GM19328 (cell line): Measurements from ENCODE around the gene DLGAP1.
"Not testable (repeated sequence)": the region's sequence is repeated elsewhere in the genome, so short reads cannot be mapped to it uniquely, and the experiment has no call there.

ENCODE experiments used
- ATAC-seq: cut with Tn5 transposase; IDR thresholded peaks from one replicate; pipeline ENCODE4 v1.9.1; 2021; ENCODE audit warnings: mild to moderate bottlenecking, moderate library complexity; ENCODE audit not compliant: unreplicated experiment

The DLGAP1 gene

DNA sequence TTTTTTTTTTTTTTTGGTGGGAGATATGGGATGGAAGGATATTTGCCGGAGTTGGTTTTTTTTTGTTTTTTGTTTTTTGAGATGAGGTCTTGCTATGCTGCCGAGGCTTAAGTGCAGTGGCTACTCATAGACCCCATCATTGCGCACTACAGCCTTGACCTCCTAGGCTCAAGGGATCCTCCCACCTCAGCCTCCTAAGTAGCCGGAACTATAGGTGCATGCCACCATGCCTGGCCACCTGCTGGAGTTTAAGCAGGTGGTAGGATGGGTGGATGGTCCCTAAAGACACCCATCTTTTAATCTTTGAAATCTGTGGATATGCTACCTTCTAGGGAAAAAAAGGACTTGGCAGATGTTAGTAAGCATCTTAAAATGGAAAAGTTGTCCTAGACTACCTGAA is 835.4 kb downstream of the DLGAP1 start:
- no peak for ATAC-seq

DNA sequence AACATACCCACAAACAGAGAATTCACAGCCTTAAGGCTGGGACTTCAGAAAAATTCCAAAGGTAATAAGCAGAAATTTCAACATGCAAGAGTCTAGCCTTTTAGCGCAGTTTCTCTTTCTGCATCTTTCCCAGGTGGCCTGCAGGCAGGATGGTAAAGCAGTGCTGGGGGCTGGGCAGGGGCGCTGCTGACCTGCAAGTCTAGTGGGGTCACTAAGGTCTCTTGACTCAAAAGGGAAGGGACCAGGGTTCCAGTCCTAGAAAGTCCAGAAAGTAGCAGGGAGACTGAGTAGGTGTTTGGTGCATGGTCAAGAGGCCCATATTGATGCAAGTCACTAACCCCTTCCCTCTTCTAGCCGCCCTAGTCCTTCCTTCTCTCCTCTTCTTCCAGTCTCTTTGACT is 835.9 kb downstream of the DLGAP1 start:
- no peak for ATAC-seq

DNA sequence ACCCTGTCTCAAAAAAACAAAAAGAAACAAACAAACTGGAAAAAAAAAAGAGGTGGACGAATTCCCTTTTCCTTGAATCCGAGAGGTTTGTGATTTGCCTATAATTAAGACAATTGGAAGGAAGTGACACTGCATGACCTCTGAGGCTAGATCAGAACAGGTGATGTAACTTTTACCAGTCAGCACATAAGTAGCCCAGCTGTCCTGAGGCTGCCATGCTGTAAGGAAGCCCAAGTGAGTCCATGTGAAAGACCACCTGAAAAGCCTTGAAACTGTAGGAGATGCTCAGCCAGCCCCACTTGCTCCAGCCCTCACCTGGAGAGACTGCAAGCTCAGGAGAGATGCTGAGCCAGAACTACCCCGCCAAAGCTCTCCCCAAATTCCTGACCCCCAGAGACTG is 838.4 kb downstream of the DLGAP1 start:
- ATAC-seq: no peak

DNA sequence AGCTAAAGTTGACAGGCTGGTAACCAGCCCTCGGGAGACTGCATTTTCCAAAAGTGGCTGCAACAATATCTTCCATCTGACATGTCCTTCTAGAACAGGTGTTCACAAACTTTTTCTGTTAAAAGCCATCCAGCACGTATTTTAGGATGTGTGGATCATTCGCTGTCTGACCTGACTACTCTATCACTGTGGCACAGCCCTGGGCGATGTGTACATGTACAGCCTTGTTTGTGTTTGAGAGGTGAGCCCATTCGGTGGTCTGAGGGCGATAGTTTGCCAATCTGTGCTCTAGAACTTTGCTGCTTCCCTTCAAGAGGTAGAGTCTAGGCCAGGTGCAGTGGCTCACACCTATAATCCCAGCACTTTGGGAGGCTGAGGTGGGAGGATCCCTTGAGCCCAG is 839.0 kb downstream of the DLGAP1 start:
- no peak for ATAC-seq

DNA sequence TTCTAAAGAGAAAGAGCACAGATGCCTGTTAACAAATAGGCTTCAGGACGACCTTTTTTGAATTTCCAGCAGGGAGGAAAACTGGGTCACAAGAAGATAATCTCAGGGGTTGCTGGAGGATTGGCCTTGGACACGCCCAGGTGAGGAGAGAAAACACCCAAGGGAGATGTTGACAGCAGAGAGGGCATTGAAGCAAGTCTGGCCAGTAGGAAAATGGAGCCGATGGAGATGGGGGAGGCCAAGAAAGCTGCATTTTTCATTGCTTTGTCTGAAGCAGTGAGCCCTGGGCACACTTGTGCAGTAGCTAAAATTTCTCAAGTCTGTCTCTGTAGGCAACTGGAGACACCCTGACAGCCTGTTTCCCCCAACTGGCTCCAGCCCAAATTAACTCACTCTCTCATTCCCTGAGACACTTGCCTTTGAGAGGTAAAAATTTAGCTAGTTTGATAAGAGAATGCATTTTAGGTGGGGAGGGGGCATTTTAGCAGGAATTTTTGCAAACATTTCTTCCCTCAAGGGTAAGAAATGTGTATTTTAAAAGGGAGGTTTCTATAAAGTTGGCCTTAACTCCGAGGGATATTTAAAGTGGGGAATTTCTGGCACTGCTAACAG is 839.6 kb downstream of the DLGAP1 start:
- no peak for ATAC-seq

DNA sequence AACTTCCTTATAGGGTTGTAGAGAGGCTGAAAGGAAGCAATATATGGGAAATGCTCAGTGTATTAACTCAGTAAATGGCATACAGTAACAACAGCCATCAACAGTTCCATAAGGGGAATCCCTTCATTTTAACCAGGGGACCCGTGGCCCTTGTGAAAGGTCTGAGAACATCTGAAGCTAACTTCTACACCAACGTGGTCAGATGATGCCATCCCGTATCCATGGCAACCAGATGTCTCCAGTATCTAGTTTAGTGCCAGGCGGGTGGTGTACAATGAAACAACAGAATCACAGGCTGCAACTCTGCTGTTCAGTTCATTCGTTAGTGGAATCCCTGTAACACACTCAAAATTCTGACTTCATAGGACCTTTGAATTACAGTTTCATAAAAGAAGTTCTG is 842.8 kb downstream of the DLGAP1 start:
- no peak for ATAC-seq

DNA sequence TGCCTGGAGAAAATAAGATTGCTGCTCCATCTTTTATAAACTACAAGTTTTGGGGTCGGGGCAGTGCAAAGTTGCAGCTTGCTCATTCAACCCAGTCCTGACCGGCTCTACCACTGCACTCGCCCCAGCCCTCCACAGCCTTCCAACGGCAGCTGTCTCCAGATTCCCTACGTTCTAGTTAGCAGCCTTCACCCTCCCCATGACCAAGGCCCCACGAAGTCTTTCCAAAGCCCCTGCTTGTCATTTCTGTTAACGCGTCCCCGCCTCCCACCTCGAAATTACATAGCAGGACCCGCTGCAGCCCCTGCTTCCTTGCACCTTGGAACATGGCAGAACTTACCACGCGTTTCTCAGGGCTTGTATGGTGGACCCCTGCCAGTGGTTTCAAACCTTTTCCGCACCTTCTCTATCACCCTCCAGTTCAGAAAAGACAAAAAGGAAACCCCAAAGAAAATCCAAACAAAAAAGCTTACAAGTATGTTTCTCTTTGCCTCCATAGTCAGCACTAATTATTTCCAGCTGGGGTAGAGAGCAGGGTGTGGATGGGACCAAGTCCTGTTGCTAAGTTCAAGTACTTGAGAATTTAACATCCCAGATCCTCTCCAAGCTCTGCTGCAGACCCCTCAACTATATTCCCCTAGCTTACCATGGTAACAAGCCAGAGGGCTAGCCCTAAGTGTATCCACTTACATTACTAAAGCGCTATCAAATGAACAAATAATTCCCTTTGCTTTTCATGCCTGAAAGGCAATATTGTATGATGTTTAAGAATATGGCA is 843.6 kb downstream of the DLGAP1 start:
- no peak for ATAC-seq

DNA sequence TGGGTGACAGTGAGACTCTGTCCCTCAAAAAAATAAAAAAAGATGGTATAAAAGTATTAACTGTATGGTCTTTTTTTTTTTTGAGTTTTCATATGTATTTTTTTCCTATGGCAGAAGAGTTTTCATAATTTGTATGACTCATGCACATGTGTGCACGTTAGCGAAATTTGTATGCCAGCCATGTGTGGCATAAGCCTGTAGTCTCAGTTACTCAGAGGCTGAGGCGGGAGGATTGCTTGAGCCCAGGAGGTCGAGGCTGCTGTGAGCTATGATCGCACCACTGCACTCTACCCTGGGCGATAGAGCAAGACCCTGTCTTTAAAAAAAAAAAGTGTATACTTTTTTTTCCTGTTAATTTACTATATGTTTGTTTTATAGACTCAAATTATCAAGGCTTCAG is 844.3 kb downstream of the DLGAP1 start:
- ATAC-seq: no peak

DNA sequence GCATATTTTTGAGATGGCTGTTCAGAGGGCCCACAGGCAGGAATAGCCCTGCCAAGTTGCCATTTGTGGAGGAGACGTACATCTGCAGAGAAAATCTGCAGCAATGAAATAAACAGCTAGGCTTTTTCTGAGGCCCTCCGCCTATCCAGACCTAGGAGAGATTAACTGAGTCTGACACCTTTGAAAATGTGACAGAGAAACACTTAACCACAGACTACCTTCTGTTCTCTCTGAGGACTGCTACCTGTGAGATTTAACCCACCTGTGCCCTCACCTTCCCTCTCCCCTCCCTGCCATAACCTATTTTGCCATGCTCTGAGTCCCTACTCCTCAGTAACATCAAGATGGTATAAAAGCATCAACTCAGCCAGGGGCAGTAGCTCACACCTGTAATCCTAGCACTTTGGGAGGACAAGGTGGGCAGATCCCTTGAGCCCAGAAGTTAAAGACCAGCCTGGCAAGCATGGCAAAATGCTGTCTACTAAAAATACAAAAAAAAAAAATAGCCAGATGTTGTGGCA is 844.9 kb downstream of the DLGAP1 start:
- no peak for ATAC-seq

DNA sequence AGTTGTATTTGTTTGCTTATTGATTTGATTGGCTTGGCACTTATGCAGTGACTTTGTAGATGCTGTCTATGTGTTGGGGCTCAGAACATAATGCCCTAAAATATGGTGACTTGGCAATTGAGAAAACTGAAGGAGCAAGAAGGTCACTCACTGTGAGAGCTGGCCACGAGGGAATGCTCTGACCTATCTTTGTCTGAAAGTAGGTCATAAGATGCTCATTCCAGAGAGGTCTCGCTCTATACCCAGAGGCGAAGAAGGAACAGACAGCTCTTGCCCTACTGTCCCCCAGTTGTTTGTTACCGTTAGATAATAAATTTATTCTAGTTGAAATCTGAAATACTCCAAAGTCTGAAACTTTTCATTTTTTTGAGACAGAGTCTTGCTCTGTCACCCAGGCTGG is 846.6 kb downstream of the DLGAP1 start:
- ATAC-seq: no peak

DNA sequence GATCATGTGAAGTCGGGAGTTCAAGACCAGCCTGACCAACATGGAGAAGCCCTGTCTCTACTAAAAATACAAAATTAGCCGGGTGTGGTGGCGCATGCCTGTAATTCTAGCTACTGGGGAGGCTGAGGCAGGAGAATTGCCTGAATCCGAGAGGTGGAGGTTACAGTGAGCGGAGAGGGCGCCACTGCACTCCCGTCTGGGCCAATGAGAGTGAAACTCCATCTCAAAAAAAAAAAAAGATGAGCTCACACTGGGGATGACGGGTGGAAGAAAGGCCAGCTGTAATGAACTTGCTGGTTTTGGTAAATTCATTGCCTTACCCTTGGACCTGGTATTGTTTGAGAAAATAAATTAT is 847.0 kb downstream of the DLGAP1 start:
- not testable (repeated sequence) for ATAC-seq

DNA sequence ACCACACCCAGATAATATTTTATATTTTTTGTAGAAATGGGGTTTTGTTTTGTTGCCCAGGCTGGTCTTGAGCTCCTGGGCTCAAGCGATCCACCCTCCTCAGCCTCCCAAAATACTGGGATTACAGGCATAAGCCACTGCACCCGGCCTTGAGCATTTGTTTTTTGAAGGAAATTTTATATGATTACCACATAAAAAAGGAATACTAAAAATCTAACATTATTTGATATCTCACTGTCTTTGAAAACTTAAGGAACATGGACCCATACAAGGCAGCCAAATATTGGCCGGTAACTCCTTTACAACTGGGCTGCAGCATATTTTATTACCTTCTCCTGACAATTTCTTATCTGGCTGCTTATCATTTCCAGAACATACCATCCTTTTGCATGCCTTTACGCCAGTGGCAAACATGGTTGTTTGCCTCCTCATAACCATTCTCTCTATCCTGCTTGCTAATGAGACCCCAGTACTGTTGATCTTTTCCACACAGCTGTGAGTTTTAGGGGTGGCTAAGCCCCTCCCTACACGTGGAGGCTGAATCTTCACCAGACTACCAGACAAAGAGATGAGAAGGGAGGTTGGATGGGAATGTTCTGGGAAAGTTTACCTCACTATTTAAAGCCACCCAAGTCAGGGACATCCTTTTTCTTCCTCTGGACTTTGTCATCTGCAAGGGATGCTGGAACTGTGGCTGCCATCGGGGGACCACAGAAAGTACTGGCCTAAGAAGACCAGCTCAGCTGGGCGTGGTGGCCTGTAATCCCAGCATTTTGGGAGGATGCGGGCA is 847.6 kb downstream of the DLGAP1 start:
- no peak for ATAC-seq

DNA sequence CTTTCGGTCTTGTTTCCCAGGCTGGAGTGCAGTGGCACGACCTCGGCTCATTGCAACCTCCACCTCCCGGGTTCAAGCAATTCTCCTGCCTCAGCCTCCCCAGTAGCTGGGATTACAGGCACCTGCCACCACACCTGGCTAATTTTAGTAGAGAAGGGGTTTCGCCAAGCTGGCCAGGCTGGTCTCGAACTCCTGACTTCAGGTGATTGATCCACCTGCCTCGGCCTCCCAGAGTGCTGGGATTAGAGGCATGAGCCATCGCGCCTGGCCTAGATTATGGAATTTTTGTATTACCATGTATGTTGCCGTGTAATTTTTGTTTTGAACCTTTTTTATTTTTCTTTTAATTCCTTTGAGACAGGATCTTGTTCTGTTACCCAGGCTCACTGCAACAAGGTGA is 848.2 kb downstream of the DLGAP1 start:
- not testable (repeated sequence) for ATAC-seq

DNA sequence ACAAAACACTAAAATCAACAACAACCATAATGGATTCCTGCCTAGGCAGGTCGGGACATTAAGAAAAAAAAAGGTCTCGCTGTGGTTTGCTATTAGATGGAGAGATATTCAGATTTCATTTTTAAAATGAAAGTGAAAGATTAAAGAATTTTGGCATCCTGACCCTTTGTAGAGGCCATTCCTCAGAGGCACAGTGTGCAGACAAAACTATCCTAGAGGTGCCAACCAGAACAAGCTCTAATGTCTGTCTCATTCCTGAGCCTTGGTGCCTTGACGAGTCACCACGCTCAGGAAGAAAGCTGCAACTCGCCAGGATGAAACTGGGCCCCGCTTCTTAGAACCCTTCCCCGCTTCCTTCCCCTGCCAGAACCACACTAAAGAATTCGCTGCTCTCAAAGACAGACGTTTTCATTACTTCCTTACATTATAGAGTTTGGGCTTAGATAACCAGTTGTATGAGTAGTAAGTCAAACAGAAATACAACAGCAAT is 849.1 kb downstream of the DLGAP1 start:
- ATAC-seq: no peak

DNA sequence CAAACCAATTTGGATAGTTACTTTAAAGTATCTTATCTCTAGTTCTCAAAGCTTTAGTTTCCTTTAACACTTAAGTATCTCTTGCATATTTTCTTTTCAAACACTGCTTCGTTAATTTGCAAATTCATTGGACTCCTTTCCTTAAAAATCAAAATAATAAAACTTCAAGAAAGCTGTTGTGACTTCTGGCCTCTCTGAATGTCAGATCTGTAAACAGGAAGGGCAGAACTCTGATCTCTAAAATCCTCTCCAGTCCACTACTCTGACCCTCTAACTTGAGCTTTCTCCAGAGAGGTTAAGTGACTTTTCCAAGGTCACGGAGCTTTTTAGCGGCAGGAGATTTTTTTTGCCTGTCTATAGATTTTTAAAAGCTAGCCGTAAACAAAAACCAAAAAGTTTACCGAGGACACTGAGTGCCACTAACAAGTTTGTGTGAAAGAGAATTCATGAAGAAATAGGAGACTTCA is 849.6 kb downstream of the DLGAP1 start:
- no peak for ATAC-seq

DNA sequence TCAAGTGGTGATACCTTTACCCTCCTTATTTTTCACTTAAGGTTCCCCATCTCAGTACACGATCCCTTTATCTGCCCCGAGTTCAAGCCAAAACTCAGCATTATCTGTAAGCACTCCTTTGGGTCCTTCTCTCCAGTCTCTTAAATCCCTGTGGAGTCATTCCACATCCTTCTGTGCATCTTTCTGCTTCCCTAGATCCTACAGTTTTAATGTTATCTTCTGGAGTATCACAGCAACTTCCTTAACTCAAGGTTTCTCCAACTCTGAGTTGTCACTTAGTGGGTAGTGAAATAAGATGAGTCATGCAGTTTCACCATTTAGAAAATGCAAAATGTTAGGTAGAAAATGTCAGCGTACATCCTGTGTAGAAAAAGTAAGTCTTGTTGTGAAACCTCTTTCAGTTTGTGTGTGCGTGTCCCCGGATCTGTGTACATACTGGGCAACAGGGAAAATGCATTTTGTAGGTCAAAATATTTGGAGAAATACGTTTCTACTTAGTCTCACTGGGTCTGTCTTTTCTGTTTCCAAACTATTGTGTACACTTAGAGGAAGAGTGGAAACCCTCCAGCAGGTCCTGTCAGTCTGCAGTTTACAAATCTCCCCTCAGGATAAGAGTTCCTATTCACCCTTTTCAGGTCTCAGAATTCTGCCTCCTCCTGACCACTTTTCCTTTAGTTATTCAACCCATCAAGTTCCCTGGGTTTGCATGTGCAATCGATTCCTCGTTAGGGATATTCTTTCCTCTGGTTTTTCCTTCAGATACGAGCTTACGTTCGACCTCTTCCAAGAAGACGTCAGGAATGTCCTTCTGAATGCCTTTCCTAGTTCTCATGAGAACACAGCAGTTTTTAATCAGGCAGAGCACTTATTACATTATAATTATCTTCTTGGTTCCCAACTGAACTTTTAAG is 850.4 kb downstream of the DLGAP1 start:
- peak; percentile 73 for ATAC-seq

DNA sequence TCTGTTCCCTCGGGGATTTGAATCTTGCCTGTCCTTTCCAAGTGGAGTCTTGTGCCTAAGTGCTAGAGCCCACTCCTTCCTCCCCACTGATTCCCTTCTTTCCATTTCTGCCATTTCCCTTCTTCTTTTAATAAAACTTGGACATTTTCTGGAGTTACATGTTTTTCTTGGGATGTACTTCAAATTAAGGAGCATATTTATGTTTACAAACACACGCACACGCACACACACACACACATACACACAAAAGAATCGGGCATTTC is 850.9 kb downstream of the DLGAP1 start:
- no peak for ATAC-seq

DNA sequence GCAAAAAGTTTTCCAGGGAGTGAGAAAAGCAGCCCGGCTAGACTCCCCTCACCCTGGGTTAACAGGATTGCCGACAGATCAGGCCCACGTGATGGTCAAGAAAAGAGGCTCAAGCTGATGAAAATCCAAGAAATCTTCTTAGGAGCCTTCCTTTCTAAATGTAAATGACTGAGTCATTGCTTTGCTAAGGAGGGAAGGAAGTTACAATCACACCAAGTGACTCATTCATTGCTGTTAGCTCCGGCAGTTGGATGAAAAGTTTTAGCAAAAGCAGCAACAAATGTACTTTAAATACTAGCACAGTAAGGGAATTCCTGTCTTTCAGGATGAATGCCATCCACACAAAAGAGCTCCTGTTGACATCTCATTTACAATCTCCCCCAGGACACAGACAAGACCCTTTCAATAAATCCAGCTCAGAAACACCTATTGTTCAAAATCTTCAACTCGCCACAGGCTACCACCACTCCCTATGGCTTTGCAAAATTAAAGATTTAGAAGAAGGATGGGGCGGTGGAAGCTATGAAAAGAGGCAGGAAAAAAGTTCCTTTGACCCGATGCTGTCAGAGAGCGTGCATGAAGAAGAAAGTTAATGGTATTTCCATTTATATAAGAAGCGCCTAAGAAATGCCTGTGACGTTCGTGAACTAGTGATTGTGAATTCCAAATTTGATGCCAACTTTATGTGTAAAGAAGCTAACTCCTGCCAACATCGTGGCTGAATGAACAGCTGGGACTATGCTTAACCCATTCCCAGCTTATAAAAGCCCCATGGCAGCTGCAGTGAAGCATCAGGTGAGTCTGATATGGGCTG is 851.5 kb downstream of the DLGAP1 start:
- ATAC-seq: no peak

DNA sequence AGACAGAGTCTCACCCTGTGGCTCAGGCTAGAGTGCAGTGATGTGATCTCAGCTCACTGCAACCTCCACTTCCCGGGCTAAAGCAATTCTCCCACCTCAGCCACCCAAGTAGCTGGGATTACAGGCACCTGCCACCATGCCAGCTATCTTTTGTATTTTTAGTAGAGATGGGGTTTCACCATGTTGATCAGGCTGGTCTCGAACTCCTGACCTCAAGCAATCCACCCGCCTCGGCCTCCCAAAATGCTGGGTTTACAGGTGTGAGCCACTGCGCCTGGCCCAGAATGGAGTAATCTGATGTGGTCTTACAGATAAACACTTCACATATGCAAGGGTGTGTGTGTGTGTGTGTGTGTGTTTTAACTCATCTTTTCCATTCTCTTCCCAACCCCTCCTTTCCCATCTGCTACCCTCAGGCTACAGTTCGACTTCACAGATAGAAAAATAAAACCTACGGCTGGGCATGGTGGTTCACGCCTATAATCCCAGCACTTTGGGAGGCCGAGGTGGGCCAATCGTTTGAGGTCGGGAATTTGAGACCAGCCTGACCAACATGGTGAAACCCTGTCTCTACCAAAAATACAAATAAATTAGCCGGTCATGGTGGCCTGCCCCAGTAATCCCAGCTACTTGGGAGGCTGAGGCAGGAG is 853.9 kb downstream of the DLGAP1 start:
- not testable (repeated sequence) for ATAC-seq
